K562 (cell line): ENCODE measurements around the gene SRRT. TPM values are rescaled to one million over a fixed set of nuclear protein-coding genes. Genes with fewer than 3 reads are reported as not detected.

Experiments
- CTCF ChIP-seq, 3 experiments: IDR thresholded peaks in 2 of 3; conservative IDR thresholded peaks in 1 of 3; 2 replicates each; pipeline ENCODE4 v1.5.1; 2011 to 2012; ENCODE audit warnings: low read length in 3 of 3, mild to moderate bottlenecking in 3 of 3, control low read depth in 2 of 3, improper control_type of control experiment in 1 of 3, inconsistent platforms in 1 of 3, low read depth in 1 of 3, mixed read lengths in 1 of 3, moderate library complexity in 1 of 3; ENCODE audit not compliant: insufficient read depth in 2 of 3
- ETS1 ChIP-seq: conservative IDR thresholded peaks from 2 replicates; pipeline ENCODE4 v1.6.1; 2011; ENCODE audit warnings: low read depth, mild to moderate bottlenecking, low read length; ENCODE audit not compliant: control insufficient read depth
- FOXJ2 ChIP-seq: fragments of 200-800 bp; sonication (Bioruptor generic); IDR thresholded peaks from 2 replicates; pipeline ENCODE4 v1.6.1; 2016; ENCODE audit warnings: missing genetic modification characterization, missing compliant biosample characterization
- GATAD2B ChIP-seq: fragments of 450-650 bp; IDR thresholded peaks from 2 replicates; pipeline ENCODE4 v1.6.1; 2017; ENCODE audit warnings: mild to moderate bottlenecking, borderline replicate concordance
- HOMEZ ChIP-seq: fragments of 250-450 bp; sonication (Bioruptor Pico); IDR thresholded peaks from 2 replicates; pipeline ENCODE4 v1.4.0; 2020; ENCODE audit warnings: mild to moderate bottlenecking, moderate library complexity
- MED1 ChIP-seq: sonication (generic); formaldehyde crosslinking; IDR thresholded peaks from 2 replicates; pipeline ENCODE4 v1.8.1; 2023; ENCODE audit warnings: missing genetic modification reagents, borderline replicate concordance
- MYBL2 ChIP-seq, 2 experiments: fragments of 450-650 bp in 1 of 2; sonication (generic) in 1 of 2; formaldehyde crosslinking in 1 of 2; IDR thresholded peaks; 2 replicates each; pipeline versions ENCODE4 v1.6.1 to v1.8.1; 2017 to 2022; ENCODE audit warnings: borderline replicate concordance in 1 of 2, inconsistent platforms in 1 of 2, low read depth in 1 of 2, mild to moderate bottlenecking in 1 of 2, missing genetic modification reagents in 1 of 2, moderate library complexity in 1 of 2
- NR2F6 ChIP-seq: fragments of 450-650 bp; formaldehyde crosslinking; IDR thresholded peaks from 2 replicates; pipeline ENCODE4 v1.4.0; 2020; ENCODE audit warnings: mild to moderate bottlenecking
- PCBP1 ChIP-seq: fragments of 200-400 bp; formaldehyde crosslinking; IDR thresholded peaks from 2 replicates; pipeline ENCODE4 v1.6.1; 2018; ENCODE audit warnings: mild to moderate bottlenecking, low read depth, low read length; ENCODE audit not compliant: poor library complexity, severe bottlenecking
- PHB2 ChIP-seq: fragments of 450-650 bp; IDR thresholded peaks from 2 replicates; pipeline ENCODE4 v1.6.1; 2017; ENCODE audit warnings: low read depth
- PKNOX1 ChIP-seq: fragments of 450-650 bp; IDR thresholded peaks from 2 replicates; pipeline ENCODE4 v1.6.1; 2016
- RBM15 ChIP-seq: fragments of 200-400 bp; formaldehyde crosslinking; IDR thresholded peaks from 2 replicates; pipeline ENCODE4 v1.6.1; 2018; ENCODE audit warnings: mild to moderate bottlenecking, low read length, moderate library complexity; ENCODE audit not compliant: insufficient read depth
- RUNX1 ChIP-seq: sonication (generic); IDR thresholded peaks from 2 replicates; pipeline ENCODE4 v1.6.1; 2016; ENCODE audit warnings: antibody characterized with exemption, low read depth
- SAFB ChIP-seq: fragments of 200-400 bp; formaldehyde crosslinking; IDR thresholded peaks from 2 replicates; pipeline ENCODE4 v1.6.1; 2017; ENCODE audit warnings: low read depth, low read length, borderline replicate concordance
- SNAPC5 ChIP-seq: fragments of 250-450 bp; sonication (Bioruptor Pico); IDR thresholded peaks from 2 replicates; pipeline ENCODE4 v1.8.0; 2021; ENCODE audit warnings: moderate library complexity, mild to moderate bottlenecking, inconsistent platforms
- STAT5B ChIP-seq: fragments of 250-450 bp; sonication (Bioruptor Pico); IDR thresholded peaks from 2 replicates; pipeline ENCODE4 v1.8.0; 2021; ENCODE audit warnings: mild to moderate bottlenecking, inconsistent platforms
- TAF1 ChIP-seq: IDR thresholded peaks from 2 replicates; pipeline ENCODE4 v1.6.1; 2011; ENCODE audit warnings: mild to moderate bottlenecking, low read length, moderate library complexity; ENCODE audit not compliant: insufficient read depth, control insufficient read depth, severe bottlenecking; ENCODE audit errors: extremely low read depth
- TEAD2 ChIP-seq: fragments of 450-650 bp; IDR thresholded peaks from 2 replicates; pipeline ENCODE4 v1.6.1; 2016; ENCODE audit warnings: missing genetic modification characterization, control low read depth, missing compliant biosample characterization
- ZBTB9 ChIP-seq: fragments of 450-650 bp; formaldehyde crosslinking; IDR thresholded peaks from 2 replicates; pipeline ENCODE4 v1.4.0; 2020; ENCODE audit warnings: mild to moderate bottlenecking, moderate library complexity
- polyA plus RNA-seq, 8 experiments: library from polyadenylated mRNA; depleted of rRNA in 4 of 8; stranded (reverse) in 5 of 8; unstranded in 3 of 8; fragments of >200 nt; fragmentation: Nextera tagmentation in 2 of 8; fragmentation: Illumina TruSeq in 1 of 8; extraction: Ambion mirVana in 2 of 8; extraction: Trizol in 1 of 8; gene quantifications; 2 replicates each; pipeline versions ENCODE4 v1.2.1 to v1.2.3, GENCODE V29; 2011 to 2014; ENCODE audit warnings: inconsistent platforms in 1 of 8, missing spikeins in 1 of 8
- total RNA-seq, 7 experiments: library from RNA; depleted of rRNA in 6 of 7; stranded (reverse); fragments of >200 nt in 6 of 7; fragmentation: Illumina TruSeq in 2 of 7; extraction: Trizol in 2 of 7; gene quantifications; 2 replicates each; pipeline versions ENCODE4 v1.2.1 to v1.2.3, GENCODE V29; 2011 to 2021; ENCODE audit warnings: low replicate concordance in 1 of 7

The SRRT gene
- total and polyA plus RNA-seq, 9 of the 15 experiments (the other 6 are each of a cell fraction or from before 2014, with no cell fraction given): 10.3 to 263 (median 84.4) TPM

GRCh38 chr7:100837099-100837836 is 37.6 kb upstream of the SRRT start (continued):
- TF ChIP-seq FOXJ2 (0 out of 2 replicates have a peak, but pooled peaks have one; percentile 2), PHB2 (no peak), RBM15 (no peak), SAFB (no peak), HOMEZ (CRISPR knock-in tag) (no peak), MED1 (no peak), TAF1 (peak; percentile 83), ZBTB9 (CRISPR knock-in tag) (no peak), RUNX1 (0 out of 2 replicates have a peak, but pooled peaks have one; percentile 62), PKNOX1 (peak; percentile 74), NR2F6 (CRISPR knock-in tag) (no peak), ETS1 (peak; percentile 95), MYBL2 (IDR thresholded peaks at IDR 0.05; ENCODE audit: low read depth) (no peak), MYBL2 (CRISPR knock-in tag; IDR thresholded peaks at IDR 0.05; ENCODE audit: borderline replicate concordance) (no peak), CTCF (IDR thresholded peaks at IDR 0.05 in 2 of 3, conservative IDR thresholded peaks at IDR 0.05 in 1 of 3; ENCODE audit: insufficient read depth in 2 of 3, low read depth in 1 of 3, low read length in 3 of 3) (no peak), PCBP1 (no peak), GATAD2B (0 out of 2 replicates have a peak, but pooled peaks have one; percentile 20), TEAD2 (tag) (no peak), SNAPC5 (CRISPR knock-in tag) (no peak), STAT5B (CRISPR knock-in tag) (no peak)
